Endodermal cell (in vitro differentiated cells): Measurements from ENCODE around the gene SEPTIN11. TPM values are rescaled to one million over a fixed set of nuclear protein-coding genes. Genes with fewer than 3 reads are reported as not detected.

Experiments
- DNase-seq: peaks from one replicate; pipeline ENCODE4 v3.0.0-alpha.2; 2017
- H3K27ac ChIP-seq: 2 replicates; pipeline ENCODE4 v1.5.1; 2013; ENCODE audit warnings: mild to moderate bottlenecking, low read depth, low read length, moderate library complexity
- H3K27me3 ChIP-seq: 2 replicates; pipeline ENCODE4 v1.6.1; 2013; ENCODE audit warnings: mild to moderate bottlenecking, low read length, moderate library complexity; ENCODE audit not compliant: insufficient read depth, control insufficient read depth, poor library complexity, severe bottlenecking
- H3K36me3 ChIP-seq: 2 replicates; pipeline ENCODE4 v1.7.0; 2013; ENCODE audit warnings: mild to moderate bottlenecking, low read length, moderate library complexity; ENCODE audit not compliant: control insufficient read depth, insufficient read depth
- H3K4me1 ChIP-seq: one replicate; pipeline ENCODE4 v1.7.0; 2013; ENCODE audit warnings: low read length; ENCODE audit not compliant: control insufficient read depth, insufficient read depth
- H3K4me3 ChIP-seq: 2 replicates; pipeline ENCODE4 v1.5.1; 2013; ENCODE audit warnings: mild to moderate bottlenecking, low read length, moderate library complexity
- H3K9ac ChIP-seq: 2 replicates; pipeline ENCODE4 v1.6.1; 2013; ENCODE audit warnings: mild to moderate bottlenecking, low read length, moderate library complexity; ENCODE audit not compliant: poor library complexity, severe bottlenecking; ENCODE audit errors: extremely low read depth
- H3K9me3 ChIP-seq: 2 replicates; pipeline ENCODE4 v1.6.1; 2013; ENCODE audit warnings: mild to moderate bottlenecking, low read length, moderate library complexity; ENCODE audit not compliant: control insufficient read depth
- H3K27ac Mint-ChIP-seq: 2 replicates; pipeline ENCODE4 v1.8.0; 2020; ENCODE audit warnings: mixed read lengths
- H3K27me3 Mint-ChIP-seq: 2 replicates; pipeline ENCODE4 v1.8.0; 2021; ENCODE audit warnings: mild to moderate bottlenecking, mixed read lengths; ENCODE audit not compliant: insufficient read depth
- H3K36me3 Mint-ChIP-seq: 2 replicates; pipeline ENCODE4 v1.8.0; 2020; ENCODE audit warnings: low read depth, mixed read lengths
- H3K4me1 Mint-ChIP-seq: 2 replicates; pipeline ENCODE4 v1.8.0; 2020; ENCODE audit warnings: mixed read lengths
- H3K4me3 Mint-ChIP-seq: 2 replicates; pipeline ENCODE4 v1.8.0; 2020; ENCODE audit warnings: mild to moderate bottlenecking, moderate library complexity, mixed read lengths
- H3K9me3 Mint-ChIP-seq: 2 replicates; pipeline ENCODE4 v1.8.0; 2020; ENCODE audit warnings: mild to moderate bottlenecking, mixed read lengths
- WGBS, 2 experiments: methylation state at CpG; one replicate each; pipeline versions ENCODE4 v1.1.5 to v1.1.7; 2013; ENCODE audit warnings: missing lambda C conversion rate in 2 of 2, mixed read lengths in 1 of 2; ENCODE audit not compliant: insufficient coverage in 1 of 2, insufficient read length in 1 of 2; 5-methylcytosine and 5-hydroxymethylcytosine counted together
- total RNA-seq, 2 donors: library from RNA; stranded (reverse); fragmentation: NEBNext Ultra II Directional in 1 of 2; extraction: Animal tissue kit (Norgen Biotek cat#: 25700) in 1 of 2; gene quantifications; 2 replicates in 1 of 2; 3 replicates in 1 of 2; pipeline ENCODE4 v1.2.1, GENCODE V29; 2021
- TF ChIP-seq, protein P1 (sequence below): fragments of 200-600 bp; sonication (generic); conservative IDR thresholded peaks from 2 replicates; pipeline ENCODE4 v1.5.0; 2021; ENCODE audit warnings: antibody characterized with exemption, mild to moderate bottlenecking

Gene SEPTIN11
- total RNA-seq, 2 donors from 2014 or later, result 102 to 116 TPM

DNA sequence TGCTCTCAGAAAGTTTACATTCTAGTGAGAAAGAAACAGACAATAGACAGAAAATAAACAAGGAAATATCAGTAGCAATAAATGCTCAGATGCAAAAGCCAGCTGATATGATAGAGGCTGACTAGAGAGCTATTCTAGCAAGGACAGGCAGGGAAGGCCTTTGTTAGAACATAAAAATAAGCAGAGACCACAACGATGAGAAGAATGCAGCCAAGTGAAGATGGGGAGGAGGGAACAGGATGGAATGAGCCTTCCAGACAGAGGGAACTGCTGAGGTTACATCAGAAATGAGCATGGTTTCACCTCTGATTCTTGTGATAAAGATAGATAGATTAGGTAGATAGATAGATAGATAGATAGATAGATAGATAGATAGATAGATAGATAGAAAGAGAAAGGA lies 44.0 kb upstream of the SEPTIN11 start:
- Histone ChIP-seq H3K9me3 (peaks cover 19% of the 10 kb centered on the region), H3K27ac (no peak overlapping the region), H3K9ac (no peak overlapping the region), H3K27me3 (no peaks in the 10 kb centered on the region), H3K36me3 (peaks cover 7% of the 10 kb centered on the region), H3K4me1 (no peaks in the 10 kb centered on the region), H3K4me3 (no peak overlapping the region)
- Mint-ChIP-seq H3K4me3 (no peak overlapping the region), H3K4me1 (peaks cover 2% of the 10 kb centered on the region), H3K27me3 (peaks cover 29% of the 10 kb centered on the region), H3K27ac (no peak overlapping the region), H3K36me3 (peaks cover 15% of the 10 kb centered on the region), H3K9me3 (peaks cover 11% of the 10 kb centered on the region)
- DNase-seq, result no peak
- TF ChIP-seq, protein P1, sequence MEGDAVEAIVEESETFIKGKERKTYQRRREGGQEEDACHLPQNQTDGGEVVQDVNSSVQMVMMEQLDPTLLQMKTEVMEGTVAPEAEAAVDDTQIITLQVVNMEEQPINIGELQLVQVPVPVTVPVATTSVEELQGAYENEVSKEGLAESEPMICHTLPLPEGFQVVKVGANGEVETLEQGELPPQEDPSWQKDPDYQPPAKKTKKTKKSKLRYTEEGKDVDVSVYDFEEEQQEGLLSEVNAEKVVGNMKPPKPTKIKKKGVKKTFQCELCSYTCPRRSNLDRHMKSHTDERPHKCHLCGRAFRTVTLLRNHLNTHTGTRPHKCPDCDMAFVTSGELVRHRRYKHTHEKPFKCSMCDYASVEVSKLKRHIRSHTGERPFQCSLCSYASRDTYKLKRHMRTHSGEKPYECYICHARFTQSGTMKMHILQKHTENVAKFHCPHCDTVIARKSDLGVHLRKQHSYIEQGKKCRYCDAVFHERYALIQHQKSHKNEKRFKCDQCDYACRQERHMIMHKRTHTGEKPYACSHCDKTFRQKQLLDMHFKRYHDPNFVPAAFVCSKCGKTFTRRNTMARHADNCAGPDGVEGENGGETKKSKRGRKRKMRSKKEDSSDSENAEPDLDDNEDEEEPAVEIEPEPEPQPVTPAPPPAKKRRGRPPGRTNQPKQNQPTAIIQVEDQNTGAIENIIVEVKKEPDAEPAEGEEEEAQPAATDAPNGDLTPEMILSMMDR, result no peak
- 90 to 95% methylated on average over 1 of the region's 1 CpG for WGBS, 2 experiments

DNA sequence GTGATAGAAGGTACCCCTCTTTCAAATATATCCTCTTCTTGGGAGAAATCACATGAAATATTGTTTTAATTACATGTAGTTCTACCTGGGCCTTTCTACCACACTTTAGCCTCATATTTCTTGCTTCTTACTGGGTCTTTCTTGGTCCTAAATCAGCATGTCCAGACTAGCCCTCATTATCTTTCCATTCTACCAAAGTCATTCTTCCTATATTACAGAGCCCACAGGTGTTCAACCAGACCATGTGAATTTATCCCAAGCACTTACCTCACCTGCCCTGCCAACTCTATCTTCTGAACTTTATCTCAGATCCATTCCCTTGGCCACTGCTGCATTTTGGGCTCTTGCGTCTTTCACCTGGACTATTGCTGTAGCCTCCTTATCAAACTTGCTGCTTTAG lies 39.8 kb upstream of the SEPTIN11 start:
- peaks cover 34% of the 10 kb centered on the region for H3K27me3 Mint-ChIP-seq
- peaks cover 5% of the 10 kb centered on the region for H3K36me3 ChIP-seq
- no peak overlapping the region for H3K9ac ChIP-seq
- no peak for DNase-seq
- peaks cover 5% of the 10 kb centered on the region for H3K9me3 Mint-ChIP-seq
- H3K27ac ChIP-seq, result no peak overlapping the region
- H3K4me1 Mint-ChIP-seq, result no peaks in the 10 kb centered on the region
- WGBS, 2 experiments, result 92 to 93% methylated on average over 1 of the region's 1 CpG
- no peaks in the 10 kb centered on the region for H3K27me3 ChIP-seq
- no peaks in the 10 kb centered on the region for H3K4me1 ChIP-seq
- H3K27ac Mint-ChIP-seq, result no peak overlapping the region
- no peak overlapping the region for H3K4me3 Mint-ChIP-seq
- peaks cover 11% of the 10 kb centered on the region for H3K36me3 Mint-ChIP-seq
- TF ChIP-seq, protein P1, result no peak
- H3K9me3 ChIP-seq, result peaks cover 17% of the 10 kb centered on the region
- no peak overlapping the region for H3K4me3 ChIP-seq

DNA sequence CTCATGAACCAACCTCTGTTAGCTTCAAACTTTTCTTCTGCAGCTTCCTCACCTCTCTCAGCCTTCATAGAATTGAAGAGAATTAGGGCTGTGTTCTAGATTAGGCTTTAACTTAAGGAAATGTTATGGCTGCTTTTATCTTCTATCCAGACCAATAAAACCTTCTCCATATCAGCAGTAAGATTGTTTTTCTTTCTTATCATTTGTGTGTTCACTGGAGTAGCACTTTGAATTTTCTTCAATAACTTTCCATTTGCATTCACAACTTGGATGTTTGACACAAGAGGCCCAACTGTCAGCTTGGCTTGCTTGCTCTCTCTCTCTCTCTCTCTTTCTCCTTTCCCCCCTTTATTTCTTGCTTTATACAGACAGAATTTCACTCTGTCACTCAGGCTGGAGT lies 28.8 kb upstream of the SEPTIN11 start:
- DNase-seq, result no peak
- Histone ChIP-seq H3K27ac (no peak overlapping the region), H3K9me3 (peaks cover under 1% of the 10 kb centered on the region), H3K4me3 (no peak overlapping the region), H3K4me1 (peaks cover 5% of the 10 kb centered on the region), H3K36me3 (no peaks in the 10 kb centered on the region), H3K27me3 (no peaks in the 10 kb centered on the region), H3K9ac (no peak overlapping the region)
- Mint-ChIP-seq H3K27ac (no peak overlapping the region), H3K4me1 (peaks cover 23% of the 10 kb centered on the region), H3K27me3 (peaks cover 24% of the 10 kb centered on the region), H3K9me3 (peaks cover 8% of the 10 kb centered on the region), H3K4me3 (no peak overlapping the region), H3K36me3 (peaks cover 1% of the 10 kb centered on the region)
- TF ChIP-seq, protein P1, result no peak
